GM12874 (cell line): ENCODE measurements around the gene CNTNAP2.

ENCODE experiments used
- CTCF ChIP-seq: IDR thresholded peaks from 2 replicates; pipeline ENCODE4 v1.5.1; 2011; ENCODE audit warnings: low read depth, mild to moderate bottlenecking, control low read depth, low read length, moderate library complexity; ENCODE audit not compliant: insufficient read depth

The CNTNAP2 gene

GRCh38 chr7:147595042-147595441 is 1478.4 kb downstream of the CNTNAP2 start:
- no peak for TF ChIP-seq CTCF

DNA sequence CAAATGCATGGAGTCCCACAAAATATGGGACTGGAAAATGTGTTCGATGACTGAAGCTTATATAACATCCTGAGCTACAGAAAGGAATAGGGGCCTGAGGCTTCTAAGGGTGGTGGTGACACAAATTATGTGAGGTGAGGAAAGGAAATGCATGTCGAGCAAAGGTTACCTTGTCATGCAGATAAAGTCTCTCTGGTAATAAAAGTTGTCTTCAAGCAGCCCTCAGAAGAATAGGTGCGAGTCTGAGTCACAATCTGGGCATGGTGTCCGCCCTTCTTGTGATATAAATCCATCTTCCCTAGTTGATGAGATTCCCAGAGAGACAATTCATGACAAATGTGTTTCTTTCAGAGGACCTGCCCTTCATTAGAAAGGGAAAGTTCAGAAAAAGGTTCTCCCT is 1488.7 kb downstream of the CNTNAP2 start:
- no peak for TF ChIP-seq CTCF

- no peak for TF ChIP-seq CTCF
Observed at GRCh38 chr7:147607157-147607800, 1490.7 kb downstream of the CNTNAP2 start.

GRCh38 chr7:147611431-147611830 is 1494.8 kb downstream of the CNTNAP2 start:
- TF ChIP-seq CTCF = no peak

DNA sequence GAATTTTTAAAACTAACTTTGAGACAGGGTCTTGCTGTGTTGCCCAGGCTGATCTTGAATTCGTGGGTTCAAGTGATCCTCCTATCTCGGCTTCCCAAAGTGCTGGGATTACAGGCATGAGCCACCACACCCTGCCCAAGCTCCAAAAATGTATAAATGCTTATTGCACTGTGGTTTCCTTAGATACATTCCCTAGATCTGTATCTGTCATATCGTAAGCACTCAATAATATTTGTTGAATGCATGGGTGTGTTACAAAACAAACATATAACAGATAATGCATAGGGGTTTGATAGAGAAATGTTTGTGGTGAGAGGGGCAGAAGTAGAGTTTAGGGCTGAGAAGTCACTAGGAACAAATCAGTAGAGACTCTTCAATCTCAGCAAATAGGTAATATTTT is 1518.7 kb downstream of the CNTNAP2 start:
- TF ChIP-seq CTCF = no peak

DNA sequence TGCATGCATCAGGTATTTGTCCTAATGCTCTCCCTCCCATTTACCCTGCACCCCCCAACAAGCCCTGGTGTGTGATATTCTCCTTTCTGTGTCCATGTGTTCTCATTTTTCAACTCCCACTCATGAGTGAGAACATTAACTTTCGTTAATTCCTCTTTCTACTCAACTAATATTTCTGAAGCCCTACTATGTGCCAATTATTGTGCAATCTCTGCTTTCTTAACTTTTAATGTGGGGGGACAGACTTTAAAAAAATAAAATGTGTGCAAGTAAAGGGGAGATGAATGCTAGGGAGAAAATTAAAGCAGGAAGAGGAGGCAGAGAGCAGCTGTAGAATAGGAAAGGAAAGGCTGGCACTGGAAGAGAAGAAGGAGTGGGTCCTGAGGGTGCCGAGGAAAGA is 1520.0 kb downstream of the CNTNAP2 start:
- TF ChIP-seq CTCF = no peak

DNA sequence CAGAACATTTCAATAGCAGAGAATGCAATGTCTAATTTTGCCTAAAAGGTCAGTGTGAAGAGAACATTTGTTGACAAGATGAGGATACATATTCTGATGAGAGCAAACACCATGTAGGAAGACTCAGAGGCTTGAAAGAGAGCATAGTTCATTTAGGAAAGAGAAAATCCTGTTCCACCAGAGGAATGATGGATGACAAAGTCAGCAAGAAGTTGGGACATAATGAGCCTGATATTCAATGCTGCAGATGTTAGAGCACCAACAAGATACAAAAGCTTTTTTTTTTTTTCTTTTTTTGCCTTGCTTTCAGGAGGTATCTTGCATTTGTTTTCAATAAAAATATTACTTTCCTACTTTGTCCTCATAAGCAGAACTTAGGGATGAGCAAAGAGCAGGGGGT is 1522.0 kb downstream of the CNTNAP2 start:
- TF ChIP-seq CTCF = no peak
